HG03064 (cell line): ENCODE data around the gene PRKCE.

ENCODE experiments used
- ATAC-seq: cut with Tn5 transposase; IDR thresholded peaks from one replicate; pipeline ENCODE4 v1.9.1; 2021; ENCODE audit warnings: low read depth; ENCODE audit not compliant: unreplicated experiment

Gene PRKCE

GRCh38 chr2:45945302-45945717 is 293.8 kb downstream of the PRKCE start:
- ATAC-seq, result no peak

DNA sequence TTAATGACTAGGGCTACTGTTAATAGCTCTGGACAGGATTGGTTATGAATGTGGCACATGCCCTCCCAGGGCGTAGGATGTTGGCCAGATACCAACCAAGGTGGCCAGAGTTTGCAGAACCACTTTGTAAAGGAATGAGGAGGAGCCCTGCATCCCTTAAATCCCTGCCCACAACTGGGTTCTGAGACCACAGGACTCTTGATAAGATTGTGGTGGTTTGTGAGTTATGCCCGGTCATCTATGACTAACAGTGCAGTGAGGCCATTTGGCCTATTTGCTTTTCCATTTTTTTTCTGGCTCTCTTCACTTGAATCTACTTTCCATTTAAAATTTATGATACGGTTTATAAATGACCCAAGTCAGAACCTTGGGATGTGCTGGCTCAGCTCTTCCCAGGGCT is 294.5 kb downstream of the PRKCE start:
- no peak for ATAC-seq

DNA sequence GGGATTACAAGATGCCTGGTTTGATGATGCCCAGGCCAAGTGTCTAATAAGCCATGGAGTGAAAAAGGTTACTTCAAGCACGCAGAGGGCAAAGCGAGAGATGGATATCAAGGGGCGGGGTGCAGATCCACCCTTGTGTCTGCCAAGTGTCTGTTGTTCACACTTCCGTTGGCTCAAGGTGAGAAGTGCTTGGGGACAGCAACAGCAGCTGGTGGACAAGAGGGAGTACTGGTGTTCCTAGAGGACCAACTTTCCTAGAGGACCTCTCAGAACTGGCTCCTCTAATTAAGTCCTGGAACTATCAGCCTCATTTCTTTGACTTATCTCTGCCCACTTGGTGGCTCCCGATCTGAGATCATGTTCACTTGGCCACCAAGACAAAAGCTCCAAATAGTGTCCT is 299.1 kb downstream of the PRKCE start:
- ATAC-seq, result no peak

DNA sequence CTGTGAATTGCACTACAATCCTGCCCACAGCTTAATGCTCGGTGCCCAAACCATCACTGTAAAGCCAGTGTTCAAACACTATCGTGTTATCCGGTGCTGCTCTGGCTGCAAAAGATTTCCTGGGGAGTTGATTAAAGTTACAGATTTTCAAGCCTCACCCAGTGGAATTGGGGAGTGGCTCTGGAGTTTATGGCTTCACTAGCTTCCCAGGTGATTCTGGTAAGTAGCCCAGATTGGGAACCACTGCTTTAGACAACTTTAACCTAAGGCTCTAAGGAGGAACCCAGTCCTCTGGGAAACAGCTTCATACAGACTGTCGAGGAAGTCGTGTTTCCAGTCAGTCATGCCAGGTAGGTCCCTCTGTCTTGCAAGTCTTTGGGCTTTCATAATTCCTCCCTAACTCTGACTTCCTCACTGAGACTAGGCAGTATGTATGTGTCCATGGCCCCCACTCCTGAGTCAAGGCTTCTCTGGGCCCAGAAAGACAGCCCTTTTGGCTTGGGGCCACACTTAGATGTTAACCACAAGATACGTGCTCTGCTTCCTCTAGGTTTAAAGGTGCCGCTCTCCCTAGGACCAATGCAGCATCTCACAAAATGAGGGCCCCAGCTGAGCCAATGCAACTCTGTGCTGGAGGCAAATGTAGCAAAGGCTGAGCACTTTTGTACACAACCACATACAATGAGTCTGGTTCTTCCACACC is 299.7 kb downstream of the PRKCE start:
- no peak for ATAC-seq

GRCh38 chr2:45952591-45952990 is 301.1 kb downstream of the PRKCE start:
- no peak for ATAC-seq

DNA sequence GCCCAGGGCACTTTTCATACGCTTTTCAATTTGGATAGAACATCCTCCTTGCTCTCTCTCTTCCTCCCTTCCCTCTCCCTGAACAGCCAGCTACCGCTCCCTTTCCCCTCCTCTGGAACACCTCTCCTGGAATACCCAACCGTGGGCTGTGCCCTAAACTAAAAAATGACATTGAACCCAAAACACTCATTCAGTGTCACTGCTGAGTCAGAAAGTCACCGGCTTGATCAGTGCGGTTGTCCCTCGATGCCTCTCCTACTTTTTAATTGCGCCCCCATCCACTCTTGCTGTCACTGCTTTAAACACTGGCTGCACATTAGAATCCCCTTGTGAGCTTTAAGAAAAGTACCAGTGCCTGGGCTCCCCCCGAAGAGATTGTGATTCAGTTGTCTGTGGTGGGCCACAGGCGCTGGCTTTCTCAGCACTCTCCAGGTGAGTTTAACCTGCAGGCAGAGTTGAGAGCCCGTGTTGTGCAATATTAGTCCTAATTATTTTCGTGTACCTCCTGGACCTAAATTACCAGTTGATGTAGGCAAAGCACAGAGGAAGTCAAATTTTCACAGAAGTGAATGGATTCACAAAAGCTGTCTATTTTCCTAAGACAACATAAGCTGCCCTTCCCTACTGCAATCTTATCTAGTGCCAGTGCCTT is 302.0 kb downstream of the PRKCE start:
- ATAC-seq, result no peak

- no peak for ATAC-seq
These were observed 302.9 kb downstream of the PRKCE start for GRCh38 chr2:45954233-45954850.

GRCh38 chr2:45957533-45958227 is 306.2 kb downstream of the PRKCE start:
- no peak for ATAC-seq

GRCh38 chr2:45960057-45960863 is 308.8 kb downstream of the PRKCE start:
- ATAC-seq, result no peak

GRCh38 chr2:45962177-45962921 is 310.9 kb downstream of the PRKCE start:
- ATAC-seq, result no peak

DNA sequence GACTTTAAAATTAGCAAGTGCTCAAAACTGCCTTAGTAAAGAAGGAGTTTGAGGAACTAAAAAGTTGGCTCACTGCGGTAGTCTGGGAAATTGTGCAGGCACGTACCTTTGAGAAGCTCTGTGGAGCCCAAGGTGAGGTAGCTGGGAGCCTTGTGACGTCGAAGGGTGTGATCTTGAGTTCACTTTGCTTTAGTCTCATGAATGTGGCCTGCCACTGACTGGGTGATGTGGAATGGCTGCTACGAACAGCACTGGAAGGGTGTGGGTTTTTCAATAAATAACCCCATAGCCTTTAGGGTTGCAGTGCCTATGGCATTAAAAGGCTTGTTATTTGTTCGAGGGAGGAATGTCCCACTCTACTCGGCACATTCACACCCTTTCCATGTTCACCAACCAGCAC is 312.3 kb downstream of the PRKCE start:
- no peak for ATAC-seq

DNA sequence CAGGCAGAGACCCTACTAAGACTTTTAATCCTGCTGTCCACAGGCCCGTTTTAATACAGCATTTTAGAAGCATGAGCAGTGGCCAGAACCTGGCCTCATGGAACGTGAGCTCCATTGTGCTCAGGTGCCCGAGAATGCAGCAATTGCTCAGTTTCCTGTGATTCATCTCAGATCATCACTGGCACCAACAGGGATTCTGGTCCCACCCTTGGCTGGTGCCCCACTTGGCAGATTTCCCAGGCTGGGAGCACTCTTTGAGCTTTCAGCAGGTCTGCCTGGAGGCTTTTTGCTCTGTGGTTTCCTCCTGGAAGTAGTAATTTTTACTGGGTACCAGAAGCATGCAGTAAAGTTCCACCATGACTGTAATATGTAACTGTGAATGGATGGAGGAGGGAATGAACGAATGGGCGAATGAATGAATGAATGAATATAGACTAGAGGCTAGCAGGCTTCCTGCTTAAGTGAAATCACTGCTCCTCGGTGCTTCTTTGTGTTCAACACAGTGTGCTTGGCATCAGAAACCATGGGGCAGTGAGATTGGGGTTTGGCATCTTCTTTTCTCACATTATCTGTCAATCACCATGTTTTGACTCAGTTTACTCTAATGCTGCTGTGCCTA is 312.9 kb downstream of the PRKCE start:
- no peak for ATAC-seq

DNA sequence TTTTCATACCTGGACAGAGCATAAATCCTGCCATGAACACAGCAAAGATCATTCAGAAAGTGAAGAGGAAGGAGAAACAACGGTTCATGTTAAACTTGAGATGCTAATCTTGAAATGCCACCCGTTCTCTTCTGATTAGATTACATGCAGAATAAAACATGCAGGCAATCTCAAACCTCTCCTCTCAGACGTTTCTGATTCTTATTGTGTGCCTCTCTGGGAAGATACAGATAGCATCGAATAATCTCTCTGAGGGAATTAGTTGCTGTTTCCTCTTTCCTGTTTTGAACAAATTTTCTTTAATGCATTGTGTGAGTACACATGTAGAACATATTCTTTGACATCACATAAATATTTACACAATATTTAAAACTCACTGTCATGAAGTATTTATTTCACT is 313.4 kb downstream of the PRKCE start:
- ATAC-seq, result no peak

DNA sequence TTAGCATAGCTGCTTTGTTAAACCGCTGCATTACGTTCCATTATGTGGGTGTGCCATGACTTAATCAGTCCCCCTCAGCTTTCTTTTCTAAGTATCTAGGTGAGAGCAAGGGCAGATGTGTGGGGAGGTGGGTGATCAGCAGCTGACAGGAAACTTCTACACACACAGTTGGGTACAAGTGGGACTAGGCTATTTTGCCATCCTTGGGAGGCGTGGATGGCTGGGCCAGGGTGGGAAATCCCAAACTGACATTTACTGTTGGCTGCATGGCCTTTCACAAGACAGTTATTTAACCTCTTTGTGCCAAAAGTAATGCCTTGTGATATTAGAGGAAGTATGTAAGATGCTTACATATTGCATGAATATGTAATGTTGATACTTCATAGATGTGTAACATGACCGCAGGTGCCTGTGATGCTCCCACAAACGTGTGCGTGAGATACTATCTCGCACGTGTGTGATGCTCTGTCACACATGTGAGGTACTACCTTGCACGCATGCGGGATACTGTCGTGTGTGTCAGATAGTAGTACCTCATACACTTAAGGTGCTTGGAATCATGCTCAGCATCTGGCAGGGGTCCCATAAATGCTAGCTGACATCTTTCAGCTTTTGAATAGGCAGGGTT is 314.5 kb downstream of the PRKCE start:
- ATAC-seq, result no peak

DNA sequence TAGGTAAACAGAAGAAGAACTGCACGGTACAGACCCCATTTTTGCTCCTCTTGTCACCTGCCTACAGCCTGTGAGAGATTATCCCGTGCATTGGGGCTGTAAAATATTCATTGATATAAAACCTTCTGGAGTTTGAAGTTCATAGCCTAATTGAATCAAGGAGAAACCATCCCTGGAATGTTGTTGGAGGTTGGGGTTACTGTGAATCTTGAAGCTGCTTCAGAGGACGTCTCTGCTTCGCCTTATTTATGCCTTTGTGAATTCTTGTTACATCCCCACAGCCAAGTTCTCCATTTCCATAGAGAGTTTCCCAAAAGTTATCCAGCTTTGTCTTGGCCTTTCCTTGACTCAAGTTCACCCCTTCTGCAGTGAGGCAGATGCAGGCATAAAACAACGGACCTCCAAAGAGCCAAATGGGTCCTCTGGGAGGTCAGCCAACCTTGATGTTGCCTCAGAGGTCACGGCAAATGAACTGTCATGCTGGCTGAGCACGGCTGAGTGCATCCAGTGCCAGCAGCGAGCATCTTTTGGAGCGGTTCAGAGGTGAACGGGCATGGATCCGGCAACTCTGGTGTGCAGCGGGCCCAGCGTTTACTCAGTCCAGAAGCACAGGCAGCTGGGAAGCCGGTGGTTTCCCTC is 317.6 kb downstream of the PRKCE start:
- ATAC-seq, result no peak

GRCh38 chr2:45973426-45973825 is 322.0 kb downstream of the PRKCE start:
- no peak for ATAC-seq

GRCh38 chr2:45974056-45974455 is 322.6 kb downstream of the PRKCE start:
- peak; percentile 59 for ATAC-seq

DNA sequence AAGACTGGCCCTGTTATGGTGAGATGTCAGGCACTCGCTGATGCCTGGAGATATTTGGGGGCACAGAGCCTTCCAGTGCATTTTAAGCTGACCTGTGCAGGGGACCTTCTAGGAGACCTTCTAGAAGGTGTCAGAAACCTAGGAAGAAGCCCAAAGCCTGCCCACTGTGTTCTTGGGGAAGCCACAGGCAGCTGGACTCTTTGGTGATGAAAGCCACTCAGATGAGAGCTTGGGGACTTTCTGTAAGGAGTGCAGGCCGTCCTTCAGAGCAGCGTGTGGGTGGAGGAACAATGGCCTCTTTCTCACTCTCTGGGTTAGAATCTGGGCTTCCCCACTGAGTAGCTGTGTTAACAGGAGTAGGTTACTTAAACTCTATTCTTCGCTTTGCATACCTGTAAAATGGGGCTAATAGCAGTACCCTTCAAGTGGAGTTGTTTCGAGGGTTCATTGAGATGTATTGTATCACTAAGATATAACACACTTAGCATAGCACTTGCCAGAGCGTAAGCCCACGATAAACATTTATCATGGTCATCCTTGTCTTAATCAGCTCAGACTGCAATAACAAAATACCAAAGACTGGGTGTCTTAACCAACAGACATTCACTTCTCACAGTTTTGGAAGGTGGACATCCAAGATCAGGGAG is 323.4 kb downstream of the PRKCE start:
- peak; percentile 47 for ATAC-seq
